ENCODE measurements around the gene PACRG. TPM values are rescaled to one million over a fixed set of nuclear protein-coding genes. Genes with fewer than 3 reads are reported as not detected.

PACRG gene
- total RNA-seq, 1 donor from 2014 or later: 2.4 TPM

- no peaks in the 10 kb centered on the region for H3K27me3 Mint-ChIP-seq
- peaks cover 2% of the 10 kb centered on the region for H3K4me1 Mint-ChIP-seq (ENCODE audit: low read depth)
- no peak overlapping the region for H3K27ac Mint-ChIP-seq
- TF ChIP-seq, protein P1, sequence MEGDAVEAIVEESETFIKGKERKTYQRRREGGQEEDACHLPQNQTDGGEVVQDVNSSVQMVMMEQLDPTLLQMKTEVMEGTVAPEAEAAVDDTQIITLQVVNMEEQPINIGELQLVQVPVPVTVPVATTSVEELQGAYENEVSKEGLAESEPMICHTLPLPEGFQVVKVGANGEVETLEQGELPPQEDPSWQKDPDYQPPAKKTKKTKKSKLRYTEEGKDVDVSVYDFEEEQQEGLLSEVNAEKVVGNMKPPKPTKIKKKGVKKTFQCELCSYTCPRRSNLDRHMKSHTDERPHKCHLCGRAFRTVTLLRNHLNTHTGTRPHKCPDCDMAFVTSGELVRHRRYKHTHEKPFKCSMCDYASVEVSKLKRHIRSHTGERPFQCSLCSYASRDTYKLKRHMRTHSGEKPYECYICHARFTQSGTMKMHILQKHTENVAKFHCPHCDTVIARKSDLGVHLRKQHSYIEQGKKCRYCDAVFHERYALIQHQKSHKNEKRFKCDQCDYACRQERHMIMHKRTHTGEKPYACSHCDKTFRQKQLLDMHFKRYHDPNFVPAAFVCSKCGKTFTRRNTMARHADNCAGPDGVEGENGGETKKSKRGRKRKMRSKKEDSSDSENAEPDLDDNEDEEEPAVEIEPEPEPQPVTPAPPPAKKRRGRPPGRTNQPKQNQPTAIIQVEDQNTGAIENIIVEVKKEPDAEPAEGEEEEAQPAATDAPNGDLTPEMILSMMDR (IDR thresholded peaks at IDR 0.05; ENCODE audit: unreplicated experiment): no peak
- DNase-seq (ENCODE audit: low spot score, unreplicated experiment): no peak
- no peaks in the 10 kb centered on the region for H3K36me3 Mint-ChIP-seq (ENCODE audit: insufficient read depth)
- no peak overlapping the region for H3K4me3 Mint-ChIP-seq (ENCODE audit: low read depth)
- H3K9me3 Mint-ChIP-seq (ENCODE audit: low read depth): no peaks in the 10 kb centered on the region
These were observed 138.9 kb downstream of the PACRG start for GRCh38 chr6:162866656-162867055.

- TF ChIP-seq, protein P1 (IDR thresholded peaks at IDR 0.05; ENCODE audit: unreplicated experiment): no peak
- no peaks in the 10 kb centered on the region for H3K36me3 Mint-ChIP-seq (ENCODE audit: insufficient read depth)
These were observed 140.6 kb downstream of the PACRG start for GRCh38 chr6:162868397-162868796.

DNA sequence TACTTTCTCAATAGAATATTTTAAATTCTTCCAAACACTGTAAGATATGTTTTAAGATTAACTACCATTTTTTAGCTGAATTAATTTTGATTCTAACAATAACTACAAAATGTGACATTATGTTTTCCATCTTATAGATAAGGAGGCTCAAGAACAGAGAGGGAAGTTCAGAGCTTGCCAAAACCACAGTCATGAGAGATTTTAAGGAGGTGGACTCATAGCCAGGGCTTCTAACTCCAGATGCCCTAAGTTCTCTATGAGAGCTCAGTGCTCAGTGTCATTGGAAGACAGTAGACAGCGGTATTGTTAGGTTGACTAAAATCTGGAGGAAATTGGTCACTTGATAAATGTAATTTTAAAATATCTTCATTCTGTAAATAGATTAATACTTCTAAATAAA lies 144.2 kb downstream of the PACRG start:
- H3K4me1 Mint-ChIP-seq (ENCODE audit: low read depth): peaks cover 2% of the 10 kb centered on the region
- DNase-seq (ENCODE audit: low spot score, unreplicated experiment): no peak
- H3K27ac Mint-ChIP-seq: no peak overlapping the region
- TF ChIP-seq, protein P1 (IDR thresholded peaks at IDR 0.05; ENCODE audit: unreplicated experiment): no peak
- no peak overlapping the region for H3K4me3 Mint-ChIP-seq (ENCODE audit: low read depth)
- no peaks in the 10 kb centered on the region for H3K27me3 Mint-ChIP-seq
- H3K9me3 Mint-ChIP-seq (ENCODE audit: low read depth): no peaks in the 10 kb centered on the region
- H3K36me3 Mint-ChIP-seq (ENCODE audit: insufficient read depth): peaks cover 1% of the 10 kb centered on the region

More at GRCh38 chr6:162868397-162868796, 140.6 kb downstream of the PACRG start:
- Mint-ChIP-seq H3K4me1 (ENCODE audit: low read depth) (peaks cover 2% of the 10 kb centered on the region), H3K9me3 (ENCODE audit: low read depth) (no peaks in the 10 kb centered on the region), H3K4me3 (ENCODE audit: low read depth) (no peak overlapping the region), H3K27me3 (no peaks in the 10 kb centered on the region), H3K27ac (no peak overlapping the region)
- no peak for DNase-seq (ENCODE audit: low spot score, unreplicated experiment)

GRCh38 chr6:162873537-162873936 lies 145.8 kb downstream of the PACRG start:
- Mint-ChIP-seq H3K4me1 (ENCODE audit: low read depth) (peaks cover 2% of the 10 kb centered on the region), H3K27me3 (no peaks in the 10 kb centered on the region), H3K4me3 (ENCODE audit: low read depth) (no peak overlapping the region), H3K9me3 (ENCODE audit: low read depth) (no peaks in the 10 kb centered on the region), H3K36me3 (ENCODE audit: insufficient read depth) (peaks cover 1% of the 10 kb centered on the region), H3K27ac (no peak overlapping the region)
- DNase-seq (ENCODE audit: low spot score, unreplicated experiment): no peak
- TF ChIP-seq, protein P1 (IDR thresholded peaks at IDR 0.05; ENCODE audit: unreplicated experiment): no peak

DNA sequence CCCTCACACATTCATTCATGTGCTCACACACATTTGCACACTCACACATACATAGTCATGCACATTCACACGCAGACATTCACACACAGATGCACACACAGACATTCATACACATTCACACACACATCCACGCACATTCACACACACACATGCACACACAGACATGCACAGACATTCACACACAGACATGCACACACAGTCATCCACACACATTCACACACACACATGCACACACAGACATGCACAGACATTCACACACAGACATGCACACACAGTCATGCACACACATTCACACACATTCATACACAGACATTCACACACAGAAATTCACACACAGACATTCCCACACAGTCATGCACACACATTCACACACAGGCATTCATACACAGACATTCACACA lies 147.3 kb downstream of the PACRG start:
- Mint-ChIP-seq H3K36me3 (ENCODE audit: insufficient read depth) (peaks cover 1% of the 10 kb centered on the region), H3K4me3 (ENCODE audit: low read depth) (no peak overlapping the region), H3K4me1 (ENCODE audit: low read depth) (no peaks in the 10 kb centered on the region), H3K9me3 (ENCODE audit: low read depth) (no peaks in the 10 kb centered on the region), H3K27ac (no peak overlapping the region), H3K27me3 (no peaks in the 10 kb centered on the region)
- no peak for DNase-seq (ENCODE audit: low spot score, unreplicated experiment)
- TF ChIP-seq, protein P1 (IDR thresholded peaks at IDR 0.05; ENCODE audit: unreplicated experiment): no peak

All from progenitor cell of endocrine pancreas (in vitro differentiated cells).